HCEC 1CT (cell line): ENCODE measurements around the gene DTNA.
A peak's percentile ranks its signal among the peaks of the same experiment; 100 is the strongest.

Experiments used
- DNase-seq: peaks from one replicate; pipeline ENCODE4 v3.0.0-alpha.2; 2017

The DTNA gene

GRCh38 chr18:34773961-34774766, 64.1 kb downstream of the DTNA start:
- peak; percentile 39 for DNase-seq

- no peak for DNase-seq
These were observed 65.4 kb downstream of the DTNA start for GRCh38 chr18:34775461-34775860.

- DNase-seq: no peak
These were observed 69.0 kb downstream of the DTNA start for GRCh38 chr18:34779112-34779511.

GRCh38 chr18:34780856-34781255, 70.8 kb downstream of the DTNA start:
- no peak for DNase-seq

- peak; percentile 7 for DNase-seq
These were observed 73.4 kb downstream of the DTNA start for GRCh38 chr18:34783501-34783900.

- DNase-seq: no peak
These were observed 76.2 kb downstream of the DTNA start for GRCh38 chr18:34786162-34786741.

- DNase-seq: peak; percentile 53
These were observed 77.9 kb downstream of the DTNA start for GRCh38 chr18:34787931-34788532.

- DNase-seq: peak; percentile 58
These were observed 79.8 kb downstream of the DTNA start for GRCh38 chr18:34789768-34790344.

GRCh38 chr18:34794348-34794747, 84.2 kb downstream of the DTNA start:
- DNase-seq: no peak

- DNase-seq: no peak
These were observed 85.1 kb downstream of the DTNA start for GRCh38 chr18:34795070-34795732.

GRCh38 chr18:34796035-34796657, 86.0 kb downstream of the DTNA start:
- no peak for DNase-seq

GRCh38 chr18:34799291-34799690, 89.2 kb downstream of the DTNA start:
- no peak for DNase-seq

- DNase-seq: no peak
These were observed 90.3 kb downstream of the DTNA start for GRCh38 chr18:34800381-34800780.

- peak; percentile 83 for DNase-seq
These were observed 91.7 kb downstream of the DTNA start for GRCh38 chr18:34801774-34802173.

- peak; percentile 60 for DNase-seq
These were observed 92.9 kb downstream of the DTNA start for GRCh38 chr18:34802959-34803358.

GRCh38 chr18:34803877-34804400, 93.8 kb downstream of the DTNA start:
- no peak for DNase-seq

GRCh38 chr18:34805103-34805877, 95.2 kb downstream of the DTNA start:
- no peak for DNase-seq

GRCh38 chr18:34805878-34806351, 95.8 kb downstream of the DTNA start:
- DNase-seq: no peak

GRCh38 chr18:34806527-34806926, 96.4 kb downstream of the DTNA start:
- DNase-seq: no peak

GRCh38 chr18:34807106-34807796, 97.2 kb downstream of the DTNA start:
- no peak for DNase-seq

- no peak for DNase-seq
These were observed 98.3 kb downstream of the DTNA start for GRCh38 chr18:34808389-34808788.
